ENCODE data around the gene PRIM2.
"Not testable (repeated sequence)": the region's sequence is repeated elsewhere in the genome, so short reads cannot be mapped to it uniquely, and the experiment has no call there.

Gene PRIM2, protein sequence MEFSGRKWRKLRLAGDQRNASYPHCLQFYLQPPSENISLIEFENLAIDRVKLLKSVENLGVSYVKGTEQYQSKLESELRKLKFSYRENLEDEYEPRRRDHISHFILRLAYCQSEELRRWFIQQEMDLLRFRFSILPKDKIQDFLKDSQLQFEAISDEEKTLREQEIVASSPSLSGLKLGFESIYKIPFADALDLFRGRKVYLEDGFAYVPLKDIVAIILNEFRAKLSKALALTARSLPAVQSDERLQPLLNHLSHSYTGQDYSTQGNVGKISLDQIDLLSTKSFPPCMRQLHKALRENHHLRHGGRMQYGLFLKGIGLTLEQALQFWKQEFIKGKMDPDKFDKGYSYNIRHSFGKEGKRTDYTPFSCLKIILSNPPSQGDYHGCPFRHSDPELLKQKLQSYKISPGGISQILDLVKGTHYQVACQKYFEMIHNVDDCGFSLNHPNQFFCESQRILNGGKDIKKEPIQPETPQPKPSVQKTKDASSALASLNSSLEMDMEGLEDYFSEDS

DNA sequence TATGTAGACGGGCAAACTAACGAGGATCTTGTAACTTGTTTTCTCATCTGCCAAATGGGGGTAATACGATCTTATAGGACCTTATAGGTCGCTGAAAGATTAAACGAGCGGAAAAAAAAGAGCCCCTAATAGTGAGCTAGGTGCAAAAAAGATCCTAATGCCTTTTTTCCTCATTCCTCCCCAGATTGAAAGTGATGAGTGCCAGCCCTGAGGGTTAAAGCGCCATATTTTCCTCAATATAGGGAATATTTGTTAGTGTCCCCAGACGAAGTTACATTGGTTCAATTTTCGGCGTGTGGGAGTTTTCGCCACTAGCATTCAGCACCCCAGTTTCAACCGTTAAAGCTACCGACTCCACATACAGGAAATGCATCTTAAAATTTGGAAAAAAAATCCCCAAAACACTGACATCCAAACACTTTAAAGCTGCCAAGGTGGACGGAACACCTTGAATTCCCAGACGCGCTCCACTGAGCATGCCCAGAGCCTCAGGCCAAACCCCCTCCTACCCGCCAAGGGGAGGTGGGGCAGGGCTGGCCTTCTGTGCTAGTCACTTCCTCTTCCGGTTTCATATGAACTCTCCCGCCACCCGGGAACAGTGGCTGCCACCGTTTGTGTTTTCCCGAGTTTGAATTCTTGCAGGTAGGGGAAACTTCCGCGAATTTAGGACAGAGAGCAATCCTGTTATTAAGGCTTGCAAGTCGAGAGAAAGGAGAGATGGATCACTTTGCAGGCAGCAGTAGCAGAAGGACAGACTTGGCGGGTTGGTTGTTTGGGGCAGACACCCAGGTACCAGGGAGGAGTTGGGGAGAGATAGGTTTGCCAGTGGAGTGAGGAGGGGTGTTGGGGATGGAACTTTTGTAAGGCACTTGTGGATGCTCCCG, at the start of gene PRIM2:
Gene PRIM2, plus strand, starts transcription at position 571 of the 884 bp plus-strand sequence. CDS start 816 bp downstream, outside the sequence.
- peak; percentile 91 for DNase-seq

DNA sequence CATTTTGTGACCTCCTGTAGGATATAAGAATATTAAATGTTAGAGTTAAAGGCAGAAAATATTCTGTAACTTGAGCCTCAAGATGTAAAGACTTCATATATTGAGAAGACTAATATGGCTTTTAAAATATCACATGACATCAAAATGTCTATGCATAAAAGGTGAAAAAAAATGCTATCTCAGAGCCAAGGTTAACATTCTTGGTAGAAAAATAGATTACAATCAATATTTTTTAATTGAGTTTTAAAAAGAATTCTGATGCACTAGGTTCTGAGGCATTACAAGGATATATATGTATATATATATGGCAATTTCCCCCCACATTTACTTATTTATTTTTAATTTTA, 49.2 kb upstream of the PRIM2 start:
- no peak for DNase-seq

DNA sequence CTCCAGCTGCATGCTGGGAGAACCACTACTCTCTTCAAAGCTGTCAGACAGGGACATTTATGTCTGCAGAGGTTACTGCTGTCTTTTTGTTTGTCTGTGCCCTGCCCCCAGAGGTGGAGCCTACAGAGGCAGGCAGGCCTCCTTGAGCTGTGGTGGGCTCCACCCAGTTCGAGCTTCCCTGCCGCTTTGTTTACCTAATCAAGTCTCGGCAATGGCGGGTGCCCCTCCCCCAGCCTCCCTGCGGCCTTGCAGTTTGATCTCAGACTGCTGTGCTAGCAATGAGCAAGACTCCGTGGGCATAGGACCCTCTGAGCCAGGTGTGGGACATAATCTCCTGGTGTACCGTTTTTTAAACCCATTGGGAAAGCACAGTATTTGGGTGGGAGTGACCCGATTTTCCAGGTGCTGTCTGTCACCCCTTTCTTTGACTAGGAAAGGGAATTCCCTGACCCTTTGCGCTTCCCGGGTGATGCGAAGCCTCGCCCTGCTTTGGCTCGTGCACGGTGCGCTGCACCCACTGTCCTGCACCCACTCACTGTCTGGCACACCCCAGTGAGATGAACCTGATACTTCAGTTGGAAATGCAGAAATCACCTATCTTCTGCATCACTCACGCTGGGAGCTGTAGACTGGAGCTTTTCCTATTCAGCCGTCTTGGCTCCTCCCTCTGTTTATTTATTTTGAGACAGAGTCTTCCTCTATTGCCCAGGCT, 43.2 kb upstream of the PRIM2 start:
- DNase-seq: not testable (repeated sequence)

DNA sequence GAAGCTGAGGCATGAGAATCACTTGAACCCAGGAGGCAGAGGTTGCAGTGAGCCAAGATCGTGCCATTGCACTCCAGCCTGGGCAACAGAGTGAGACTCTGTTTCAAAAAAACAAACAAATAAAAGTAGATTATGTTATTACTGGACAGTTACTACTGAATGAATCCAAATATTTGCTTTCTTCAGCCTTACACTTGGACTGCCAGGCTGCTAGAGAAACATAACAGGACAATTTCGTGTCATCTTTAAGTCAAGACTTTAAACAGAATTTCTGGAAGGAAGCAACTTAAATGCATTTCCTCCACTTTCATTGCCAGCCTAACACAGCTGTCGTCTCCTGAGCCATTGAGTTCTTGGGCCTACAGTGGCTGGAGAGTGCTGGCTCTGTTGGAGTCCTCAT, 42.0 kb upstream of the PRIM2 start:
- no peak for DNase-seq

DNA sequence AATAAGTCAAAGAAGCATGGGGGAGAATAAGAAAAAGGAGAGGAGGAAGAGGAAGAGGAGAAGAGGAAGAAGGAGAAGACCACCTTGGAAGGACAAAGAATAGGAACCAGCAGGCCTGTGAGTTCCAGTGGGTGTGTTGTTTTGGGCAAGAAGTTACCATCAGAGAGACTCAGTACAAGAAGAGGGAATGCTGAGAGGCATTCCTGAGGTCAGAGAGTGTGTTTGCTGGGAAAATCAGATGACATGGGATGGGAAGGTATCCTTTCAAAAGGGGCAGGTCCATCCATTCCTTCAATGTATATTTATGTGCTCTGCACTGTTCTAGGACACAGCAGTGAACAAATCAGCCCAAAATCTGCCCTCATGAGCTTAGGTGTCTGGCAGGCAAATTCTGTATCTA, 40.5 kb upstream of the PRIM2 start:
- DNase-seq: no peak

DNA sequence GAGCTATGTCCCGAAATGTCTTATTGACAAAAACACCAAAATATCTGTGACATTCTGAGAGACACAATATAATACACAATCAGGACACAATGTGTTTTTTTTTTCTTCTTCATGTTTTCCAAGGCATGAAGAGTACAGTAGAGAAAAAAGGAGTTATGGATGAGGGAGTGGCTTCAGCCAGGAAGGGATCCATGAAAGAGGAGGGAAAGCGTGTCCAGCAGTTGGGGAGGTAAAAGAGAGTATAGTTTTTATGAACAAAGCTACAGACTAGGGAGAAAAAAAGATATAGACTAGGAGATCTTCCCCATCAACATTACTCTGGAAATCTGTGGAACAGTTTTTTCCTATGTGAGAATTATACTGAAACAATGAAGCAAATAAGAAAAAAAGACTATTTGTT, 38.9 kb upstream of the PRIM2 start:
- DNase-seq: no peak

DNA sequence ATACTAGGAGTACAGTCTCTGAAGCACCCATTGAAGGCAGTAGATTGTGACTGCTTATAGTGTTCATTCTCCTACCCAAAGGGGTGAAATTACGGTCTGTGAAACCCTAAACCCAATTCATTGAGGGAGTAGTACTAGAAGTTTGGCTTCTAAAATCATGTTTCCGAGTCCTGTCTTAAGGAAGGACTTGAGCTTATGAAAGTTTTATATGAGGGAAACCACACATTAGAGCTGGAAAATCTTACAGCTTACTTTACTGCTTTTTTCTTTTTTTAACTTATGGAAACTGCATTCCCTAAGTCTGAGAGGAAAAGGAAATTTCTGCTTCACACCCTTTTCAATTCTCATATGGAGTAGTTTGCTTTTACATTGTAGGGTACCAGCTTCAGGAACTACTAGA, 38.4 kb upstream of the PRIM2 start:
- no peak for DNase-seq

DNA sequence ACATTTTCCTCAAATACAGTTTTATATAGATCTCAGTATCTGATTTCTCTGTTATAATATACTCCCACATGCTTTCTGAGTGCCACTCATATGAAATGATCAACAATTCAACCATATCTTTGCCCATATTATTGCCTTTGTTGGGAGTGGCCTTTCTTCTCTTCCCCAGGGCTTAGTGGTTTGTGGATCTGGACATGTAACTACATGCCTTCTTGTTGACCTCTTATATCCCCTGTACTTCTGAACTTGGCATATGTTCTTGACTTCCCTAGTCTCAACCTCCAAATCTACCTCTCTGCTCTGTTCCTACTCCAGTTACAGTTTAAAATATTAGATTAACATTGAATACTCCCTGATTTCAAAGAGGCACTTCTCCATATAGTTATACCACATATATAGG, 34.3 kb upstream of the PRIM2 start:
- no peak for DNase-seq

DNA sequence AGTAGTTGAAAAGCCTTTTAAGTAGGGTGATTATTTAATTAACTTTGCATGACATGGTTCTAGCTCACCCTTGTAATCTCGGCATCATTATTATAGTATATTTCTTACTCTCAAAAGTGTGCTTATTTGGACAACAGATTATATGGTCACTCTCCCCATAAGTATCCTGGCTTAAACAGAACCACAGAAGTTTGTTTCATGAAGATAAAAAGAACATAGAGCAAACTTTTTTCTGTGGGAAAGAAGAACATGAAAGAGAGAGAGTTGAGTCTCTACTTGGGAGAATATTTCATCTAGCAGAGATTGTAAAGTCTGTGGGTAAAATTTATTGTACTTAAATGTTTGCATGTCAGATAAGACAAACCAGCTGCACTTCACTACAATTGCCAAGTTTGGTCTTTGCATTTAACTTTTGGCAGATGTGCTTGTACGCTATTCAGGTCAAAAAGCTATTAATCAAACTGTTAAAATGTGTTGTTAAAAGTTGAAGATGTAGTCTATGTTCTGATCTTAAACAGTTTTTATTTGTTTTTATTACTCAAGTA, 33.4 kb upstream of the PRIM2 start:
- no peak for DNase-seq

DNA sequence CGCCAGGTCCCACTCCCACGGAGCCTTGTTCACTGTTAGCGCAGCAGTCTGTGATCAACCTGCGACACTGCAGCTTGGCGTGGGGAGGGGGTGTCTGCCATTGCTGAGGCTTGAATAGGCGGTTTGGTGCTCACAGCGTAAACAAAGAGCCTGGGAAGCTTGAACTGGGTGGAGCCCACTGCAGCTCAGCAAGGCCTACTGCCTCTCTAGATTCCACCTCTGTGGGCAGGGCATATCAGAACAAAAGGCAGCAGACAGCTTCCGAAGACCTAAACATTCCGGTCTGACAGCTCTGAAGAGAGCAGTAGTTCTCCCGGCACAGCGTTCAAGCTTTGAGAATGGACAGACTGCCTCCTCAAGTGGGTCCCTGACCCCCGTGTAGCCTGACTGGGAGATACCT, 29.3 kb upstream of the PRIM2 start:
- DNase-seq: not testable (repeated sequence)

DNA sequence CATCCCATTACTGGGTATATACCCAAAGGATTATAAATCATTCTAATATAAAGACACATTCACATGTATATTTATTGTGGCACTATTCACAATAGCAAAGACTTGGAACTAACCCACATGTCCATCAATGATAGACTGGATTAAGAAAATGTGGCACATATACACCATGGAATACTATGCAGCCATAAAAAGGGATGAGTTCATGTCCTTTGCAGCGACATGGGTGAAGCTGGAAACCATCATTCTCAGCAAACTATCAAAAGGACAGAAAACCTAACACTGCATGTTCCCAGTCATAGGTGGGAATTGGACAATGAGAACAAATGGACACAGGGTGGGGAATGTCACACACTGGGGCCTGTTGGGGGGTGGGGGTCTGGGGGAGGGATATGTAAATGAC, 24.0 kb upstream of the PRIM2 start:
- DNase-seq: not testable (repeated sequence)

DNA sequence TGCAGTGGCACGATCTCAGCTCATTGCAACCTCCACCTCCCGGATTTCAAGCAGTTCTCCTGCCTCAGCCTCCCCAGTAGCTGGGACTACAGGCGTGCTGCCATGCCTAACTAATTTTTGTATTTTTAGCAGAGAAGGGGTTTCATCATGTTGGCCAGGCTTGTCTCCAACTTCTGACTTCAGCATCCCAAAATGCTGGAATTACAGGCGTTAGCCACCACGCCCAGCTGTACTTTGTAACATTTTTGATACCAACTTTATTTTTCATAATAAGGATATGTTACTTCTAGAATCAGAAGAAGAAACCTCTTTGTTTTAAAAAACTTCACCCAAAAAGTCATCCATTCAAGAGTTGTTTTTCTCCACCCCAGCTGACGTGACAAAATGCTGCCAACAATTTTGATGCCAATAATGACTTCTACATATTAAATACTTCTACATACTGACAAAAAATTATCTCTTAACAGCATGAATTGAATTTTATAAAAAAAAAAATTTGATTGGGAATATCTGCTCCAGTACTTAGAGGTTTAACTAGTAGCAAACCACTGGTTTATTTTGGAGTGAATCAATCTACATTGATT, 22.5 kb upstream of the PRIM2 start:
- DNase-seq: no peak

DNA sequence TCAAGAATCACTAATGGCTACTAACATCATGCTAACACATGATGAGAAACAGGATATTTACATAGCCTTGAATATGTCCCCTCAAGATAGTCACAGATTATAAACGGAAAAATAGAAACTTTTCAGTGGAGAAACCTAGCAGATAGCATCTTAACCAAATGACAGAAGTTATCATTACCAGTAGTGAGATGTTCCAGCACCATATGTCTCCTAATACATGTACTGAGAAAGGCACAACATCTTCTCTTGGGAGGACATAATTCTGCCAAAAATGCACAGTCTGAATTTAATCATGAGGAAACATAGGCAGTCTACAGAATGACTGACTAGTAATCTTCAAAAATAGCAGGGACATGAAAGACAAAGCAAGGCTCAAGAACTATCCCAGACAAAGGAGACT, 19.9 kb upstream of the PRIM2 start:
- no peak for DNase-seq

DNA sequence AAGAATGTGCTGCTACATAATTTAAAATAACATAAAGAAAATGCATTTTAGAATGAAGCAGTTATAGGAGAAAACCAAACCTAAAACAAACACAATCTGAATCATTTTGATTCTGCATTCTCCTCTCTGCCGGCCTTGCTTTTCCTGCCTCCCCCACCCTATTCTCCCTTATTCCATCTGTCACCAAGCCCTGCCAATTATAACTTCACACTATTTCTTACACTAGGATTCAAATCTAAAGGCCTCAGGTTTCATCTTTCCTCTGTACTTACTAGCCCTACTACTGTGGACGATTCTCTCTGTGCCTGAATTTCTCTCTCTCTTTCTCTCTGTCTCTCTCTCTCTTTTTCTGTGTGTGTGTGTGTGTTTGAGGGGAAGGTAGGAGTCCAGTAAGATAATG, 18.7 kb upstream of the PRIM2 start:
- no peak for DNase-seq

DNA sequence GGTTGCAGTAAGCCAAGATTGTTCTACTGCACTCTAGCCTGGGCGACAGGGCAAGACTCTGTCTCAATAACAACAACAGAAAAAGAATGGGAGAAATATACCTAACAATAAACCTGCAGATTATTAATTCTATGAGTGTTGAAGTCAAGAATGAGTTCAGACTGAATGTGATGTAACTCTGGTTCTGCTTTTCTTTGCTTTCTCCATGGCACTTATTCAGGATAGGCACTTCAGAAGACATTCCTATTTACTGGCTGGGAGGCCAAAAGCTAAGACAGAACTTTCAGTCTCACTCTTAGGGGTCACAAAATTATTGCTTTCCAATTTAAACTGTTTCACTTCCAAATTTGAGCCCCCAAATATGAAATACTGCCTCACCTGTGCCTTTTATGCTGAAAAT, 15.7 kb upstream of the PRIM2 start:
- DNase-seq: no peak

DNA sequence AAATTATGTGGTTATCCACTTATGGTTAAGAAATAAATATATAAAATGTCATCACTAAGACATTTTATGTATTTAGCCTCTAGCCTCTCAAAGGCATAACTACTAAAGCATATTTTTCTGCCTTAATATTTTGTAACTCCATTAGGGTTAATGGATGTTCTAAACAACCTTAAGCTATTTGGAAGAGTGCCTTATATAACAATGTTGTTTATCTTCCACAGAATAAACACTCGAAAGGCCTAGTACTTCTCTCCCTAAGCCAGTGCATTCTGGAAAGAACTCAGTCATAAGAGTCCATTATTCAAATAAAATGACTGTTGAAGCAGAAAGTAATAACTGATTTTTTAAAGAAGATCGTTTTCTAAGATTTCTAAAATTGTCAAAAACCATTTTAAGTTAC, 15.0 kb upstream of the PRIM2 start:
- DNase-seq: no peak

DNA sequence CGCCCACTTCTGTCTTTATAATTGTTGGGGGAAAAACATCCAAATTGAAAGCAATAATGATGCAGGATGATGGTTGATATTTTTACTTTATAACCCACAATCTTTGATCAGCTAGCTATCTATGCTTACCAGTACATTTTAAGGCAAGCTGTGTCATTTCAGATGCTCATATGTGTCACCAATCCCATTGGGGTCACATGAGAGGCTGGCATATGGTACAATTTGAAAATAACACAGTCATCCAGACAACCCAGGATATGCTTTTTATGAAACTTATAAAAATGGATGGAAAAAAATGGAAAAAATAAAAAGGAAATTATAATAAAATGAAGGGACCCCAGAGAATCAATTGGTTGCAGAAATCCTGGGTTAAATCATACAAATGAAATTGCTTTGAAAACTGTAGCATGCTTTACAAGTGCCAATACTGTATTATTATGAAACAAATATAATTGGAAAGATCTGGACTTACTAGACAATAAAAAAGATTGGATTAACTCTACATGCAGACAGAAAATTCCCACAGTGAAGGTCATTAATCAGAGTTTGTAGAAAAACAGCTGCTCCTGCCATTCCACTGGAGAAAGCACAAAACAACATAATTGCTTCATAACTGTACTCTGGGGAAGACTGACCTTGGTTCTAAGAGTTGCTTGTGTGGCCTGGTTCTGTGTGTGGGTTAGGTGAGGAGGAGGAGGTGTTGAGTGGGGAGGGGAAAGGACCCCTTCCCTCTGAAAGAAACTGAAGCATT, 13.3 kb upstream of the PRIM2 start:
- no peak for DNase-seq

DNA sequence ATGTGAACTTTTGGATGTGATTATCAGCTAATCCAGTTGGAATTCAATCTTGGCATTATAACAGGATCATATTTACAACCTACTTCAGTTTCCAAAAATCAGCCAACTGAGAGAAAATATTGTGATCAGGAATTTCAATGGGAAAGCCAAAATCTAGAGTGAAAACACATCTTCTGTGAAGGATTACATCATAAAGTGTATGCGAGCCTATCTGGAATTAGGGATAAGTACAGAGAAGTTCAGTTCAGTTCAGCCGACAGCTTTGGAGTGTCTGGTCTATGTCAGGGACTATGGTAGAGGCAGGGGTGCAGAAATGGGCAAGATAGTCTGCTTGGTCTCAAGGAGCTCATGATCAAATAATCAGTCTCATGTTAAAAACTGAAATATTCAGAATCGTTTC, 12.3 kb upstream of the PRIM2 start:
- DNase-seq: no peak

DNA sequence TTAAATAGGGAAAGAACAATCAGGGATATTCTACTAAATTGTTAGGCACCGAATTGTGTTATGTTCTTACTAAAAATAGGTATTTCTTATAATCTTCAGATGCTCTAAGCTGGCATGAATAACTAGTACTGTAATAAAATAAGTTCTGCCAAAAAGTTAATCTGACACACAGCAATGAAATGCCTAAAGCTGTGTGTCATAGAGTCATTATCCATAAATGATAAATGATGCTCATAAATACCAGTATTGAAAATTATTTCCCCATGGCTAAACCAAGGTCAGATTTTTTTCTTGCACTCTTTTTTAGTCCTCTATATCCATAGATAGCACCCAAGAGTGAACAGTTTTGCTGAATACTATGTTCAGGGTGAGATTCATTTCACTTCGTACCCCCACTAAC, 11.7 kb upstream of the PRIM2 start:
- DNase-seq: no peak

DNA sequence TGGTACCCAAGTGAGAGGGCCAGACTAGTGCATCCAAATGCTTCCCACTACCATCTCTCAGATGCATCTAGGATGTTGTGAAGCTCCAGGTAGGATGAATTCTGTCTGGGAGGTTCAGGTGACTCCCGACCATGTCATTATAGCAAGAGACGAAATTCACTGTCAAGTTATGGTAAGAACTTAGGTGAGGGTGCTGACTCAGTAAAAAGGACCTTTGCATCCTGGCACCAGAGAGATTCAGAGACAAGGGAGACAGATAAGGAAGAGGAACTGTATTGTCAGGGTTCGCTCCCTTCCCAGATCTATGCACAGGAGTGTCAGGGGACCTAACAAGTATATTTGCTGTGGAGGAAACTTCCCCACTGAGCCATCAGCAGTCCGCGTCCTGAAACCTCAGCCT, 11.2 kb upstream of the PRIM2 start:
- DNase-seq: no peak

DNA sequence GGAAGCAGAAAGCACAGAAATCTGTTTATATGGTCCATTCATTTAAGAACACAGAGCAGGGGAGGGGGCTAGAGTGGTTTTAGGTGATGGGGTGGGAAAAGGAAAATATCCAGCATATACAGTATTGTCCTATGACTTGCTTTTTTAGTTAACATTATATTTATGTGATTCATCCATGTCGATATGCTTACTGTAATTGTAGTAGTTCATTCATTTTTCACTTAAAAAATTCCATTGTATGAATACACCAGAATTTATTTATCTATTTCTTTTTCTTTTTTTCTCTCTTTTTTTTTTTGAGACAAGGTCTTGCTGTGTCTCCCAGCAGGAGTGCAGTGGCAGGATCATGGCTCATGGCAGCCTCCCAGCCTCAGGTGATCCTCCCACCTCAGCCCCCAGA, 9.6 kb upstream of the PRIM2 start:
- DNase-seq: no peak

DNA sequence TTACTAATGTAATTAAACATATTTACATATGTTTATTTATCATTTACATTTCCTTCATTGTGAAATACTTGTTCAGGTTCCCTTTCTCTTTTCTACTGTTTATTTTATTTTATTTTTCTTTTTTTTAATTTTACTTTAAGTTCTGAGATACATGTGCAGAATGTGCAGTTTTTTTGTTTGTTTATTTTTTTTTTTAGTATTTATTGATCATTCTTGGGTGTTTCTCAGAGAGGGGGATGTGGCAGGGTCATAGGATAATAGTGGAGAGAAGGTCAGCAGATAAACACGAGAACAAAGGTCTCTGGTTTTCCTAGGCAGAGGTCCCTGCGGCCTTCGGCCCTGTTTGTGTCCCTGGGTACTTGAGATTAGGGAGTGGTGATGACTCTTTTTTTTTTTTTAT, 8.7 kb upstream of the PRIM2 start:
- DNase-seq: not testable (repeated sequence)

Data from right hindlimb (tissue), 1 donor.